Activated naive CD4-positive, alpha-beta T cell treated with anti-CD3 and anti-CD28 coated beads, Interleukin-2, amount 50 U/mL, for 24 hours (primary cell): Measurements from ENCODE around the gene TIMP4.

Source experiments
- H3K27ac Mint-ChIP-seq: one replicate; pipeline ENCODE4 v1.8.0; 2021; ENCODE audit warnings: mild to moderate bottlenecking, mixed read lengths
- H3K27me3 Mint-ChIP-seq: one replicate; pipeline ENCODE4 v1.8.0; 2021; ENCODE audit warnings: mixed read lengths
- H3K36me3 Mint-ChIP-seq: one replicate; pipeline ENCODE4 v1.8.0; 2021; ENCODE audit warnings: mixed read lengths
- H3K4me1 Mint-ChIP-seq: one replicate; pipeline ENCODE4 v1.8.0; 2021; ENCODE audit warnings: mixed read lengths
- H3K4me3 Mint-ChIP-seq: one replicate; pipeline ENCODE4 v1.8.0; 2021; ENCODE audit warnings: mild to moderate bottlenecking, mixed read lengths
- H3K9me3 Mint-ChIP-seq: one replicate; pipeline ENCODE4 v1.8.0; 2021; ENCODE audit warnings: mixed read lengths

TIMP4 gene

DNA sequence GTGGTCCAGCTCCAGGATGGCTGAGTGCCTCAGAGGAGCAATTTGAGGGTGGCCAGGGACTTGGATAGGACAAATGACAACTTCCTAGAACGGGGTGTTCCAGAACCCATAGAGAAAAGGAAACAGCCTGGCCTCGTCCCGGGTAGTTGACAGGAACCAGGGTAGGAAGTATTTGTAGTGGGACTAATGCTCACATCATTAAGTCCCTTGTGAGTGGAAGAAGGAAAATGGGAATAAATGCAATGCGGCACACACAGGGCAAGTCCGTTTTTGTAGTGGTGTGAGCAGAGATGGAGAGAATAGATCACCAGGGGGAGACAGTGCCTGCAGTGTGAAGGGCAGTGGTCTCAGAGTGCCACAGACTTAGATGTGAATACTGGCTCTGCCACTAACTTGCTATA is 19.6 kb downstream of the TIMP4 start:
- no peak overlapping the region for H3K27ac Mint-ChIP-seq

DNA sequence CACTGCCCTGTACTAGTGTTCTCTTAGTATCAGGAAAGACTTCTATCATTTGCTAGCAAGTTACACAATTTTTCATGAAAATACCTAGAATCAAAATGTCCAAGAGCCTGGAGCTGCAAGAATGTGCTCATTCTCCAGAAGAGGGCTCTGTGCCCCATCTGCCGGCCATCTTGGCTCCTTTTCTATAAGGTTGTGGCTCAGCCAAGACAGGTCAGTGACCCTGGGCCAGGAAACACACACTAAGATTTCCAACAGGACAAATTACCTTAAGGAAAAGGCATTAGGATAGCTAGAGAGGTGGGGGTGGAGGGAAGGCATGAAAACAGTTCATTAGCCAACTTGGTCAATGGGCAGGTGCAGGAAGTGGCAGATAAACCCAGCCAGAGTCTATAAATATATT is 20.7 kb downstream of the TIMP4 start:
- no peak overlapping the region for H3K4me3 Mint-ChIP-seq
- no peaks in the 10 kb centered on the region for H3K36me3 Mint-ChIP-seq
- peaks cover 4% of the 10 kb centered on the region for H3K27me3 Mint-ChIP-seq
- H3K4me1 Mint-ChIP-seq: no peaks in the 10 kb centered on the region
- no peaks in the 10 kb centered on the region for H3K9me3 Mint-ChIP-seq
- no peak overlapping the region for H3K27ac Mint-ChIP-seq

More for the DNA sequence above, 19.6 kb downstream of the TIMP4 start:
- Mint-ChIP-seq H3K9me3 (no peaks in the 10 kb centered on the region), H3K36me3 (no peaks in the 10 kb centered on the region), H3K4me3 (no peak overlapping the region), H3K4me1 (no peaks in the 10 kb centered on the region), H3K27me3 (peaks cover 4% of the 10 kb centered on the region)

DNA sequence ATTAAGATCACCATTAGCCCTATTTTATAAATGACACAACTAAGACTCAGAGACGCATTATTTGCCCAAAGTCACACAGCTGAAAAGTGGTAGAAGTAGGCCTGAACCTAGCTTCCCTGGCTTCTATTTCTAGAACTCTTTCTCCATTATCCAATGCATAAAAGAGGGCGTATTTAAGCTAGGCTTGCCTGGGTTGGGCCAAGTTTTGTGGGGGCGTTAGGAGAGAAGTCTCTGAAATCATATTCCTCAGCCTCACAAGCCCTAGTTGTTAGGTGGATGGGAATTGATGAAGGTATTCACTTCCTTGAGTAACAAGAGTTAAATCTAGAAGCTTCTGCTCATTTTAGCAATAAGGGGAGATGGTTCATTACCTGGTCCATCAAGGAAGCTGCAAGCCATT is 22.3 kb downstream of the TIMP4 start:
- H3K4me1 Mint-ChIP-seq: no peaks in the 10 kb centered on the region
- H3K9me3 Mint-ChIP-seq: no peaks in the 10 kb centered on the region
- H3K27me3 Mint-ChIP-seq: peaks cover 8% of the 10 kb centered on the region
- H3K36me3 Mint-ChIP-seq: no peaks in the 10 kb centered on the region
- no peak overlapping the region for H3K4me3 Mint-ChIP-seq
- no peak overlapping the region for H3K27ac Mint-ChIP-seq

DNA sequence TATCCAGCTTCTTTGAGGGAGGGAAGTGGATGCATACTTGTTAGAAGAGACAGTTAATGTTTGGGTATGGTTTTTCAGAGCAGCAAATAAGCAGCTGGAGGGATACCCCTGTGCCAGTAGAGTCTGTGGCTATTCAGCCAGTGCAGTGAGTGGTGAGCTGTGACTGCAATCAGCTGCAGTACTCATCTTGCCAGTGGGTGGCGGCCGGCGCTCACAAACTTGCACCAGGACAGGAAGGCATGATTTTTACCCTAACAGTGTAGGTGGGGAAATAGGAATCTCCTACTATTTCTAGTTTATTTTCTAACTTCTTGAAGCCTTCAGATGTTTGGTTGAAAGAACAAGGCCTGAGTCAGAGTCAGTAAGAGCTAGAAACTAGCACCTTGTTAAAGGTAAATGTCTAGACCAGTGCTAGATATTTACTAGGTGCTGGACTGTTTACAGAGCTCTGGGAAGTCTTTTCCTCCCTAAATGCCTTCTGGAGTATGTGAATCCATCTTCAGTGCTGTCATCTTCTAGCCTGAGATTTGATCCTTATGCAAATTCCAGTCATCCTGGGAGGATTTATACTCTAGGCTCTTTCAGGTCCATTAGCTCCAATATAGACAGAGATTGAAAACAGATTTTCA is 23.6 kb downstream of the TIMP4 start:
- Mint-ChIP-seq H3K36me3 (no peaks in the 10 kb centered on the region), H3K27me3 (peaks cover 11% of the 10 kb centered on the region), H3K4me3 (no peak overlapping the region), H3K4me1 (no peaks in the 10 kb centered on the region), H3K9me3 (no peaks in the 10 kb centered on the region), H3K27ac (no peak overlapping the region)

DNA sequence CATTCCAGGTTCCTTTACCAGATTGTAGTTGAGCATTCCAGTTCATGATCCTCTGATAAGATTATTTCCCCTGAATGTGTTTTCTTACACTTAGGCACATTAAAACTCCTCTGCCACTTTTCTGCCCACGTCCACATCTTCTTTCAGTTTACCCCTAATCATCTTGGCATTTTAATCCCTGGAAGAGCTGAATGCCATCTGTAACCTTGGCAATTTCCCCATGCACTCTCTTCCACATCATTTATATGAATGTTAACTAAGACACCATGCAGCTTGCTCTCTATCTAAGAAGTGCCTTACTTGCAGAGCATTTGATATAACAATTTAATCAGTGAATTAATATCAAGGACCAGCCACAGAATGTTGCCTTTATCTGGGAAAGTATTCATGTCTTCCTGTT is 25.8 kb downstream of the TIMP4 start:
- Mint-ChIP-seq H3K27me3 (peaks cover 18% of the 10 kb centered on the region), H3K9me3 (no peaks in the 10 kb centered on the region), H3K27ac (no peak overlapping the region)

DNA sequence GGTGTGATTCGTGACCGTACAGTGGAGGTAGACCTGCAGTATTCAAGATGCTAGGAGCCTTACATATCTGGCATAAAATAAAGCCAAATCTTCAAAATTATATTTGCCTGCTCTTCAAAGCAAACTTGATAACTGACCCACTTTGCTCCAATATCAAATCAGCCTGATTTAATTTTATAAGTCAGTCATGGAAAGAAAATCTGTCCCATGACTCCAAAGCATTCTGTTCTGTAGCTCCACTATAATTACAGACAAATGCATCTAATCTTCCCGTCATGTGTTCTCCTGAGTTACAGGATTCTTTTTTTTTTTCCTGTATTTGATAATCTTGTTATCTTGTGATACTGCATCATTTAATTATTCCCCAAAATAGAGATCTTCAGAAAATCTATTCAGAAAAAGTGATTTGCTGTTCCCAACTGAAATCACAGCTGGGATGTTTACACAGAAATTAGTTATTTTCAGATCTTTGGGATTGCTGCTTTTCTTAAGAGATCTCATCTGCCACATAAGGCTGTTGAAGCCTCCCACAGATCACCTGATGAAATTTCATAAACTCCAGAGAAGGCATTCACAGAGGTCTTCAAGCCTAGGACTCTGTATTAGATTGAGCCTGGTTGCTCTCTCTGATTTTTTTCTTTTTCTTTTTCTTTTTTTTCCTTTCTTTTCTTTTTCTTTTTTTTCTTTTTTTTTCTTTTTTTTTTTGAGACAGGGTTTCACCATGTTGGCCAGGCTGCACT is 27.2 kb downstream of the TIMP4 start:
- Mint-ChIP-seq H3K4me1 (no peaks in the 10 kb centered on the region), H3K4me3 (no peak overlapping the region), H3K27ac (no peak overlapping the region), H3K9me3 (no peaks in the 10 kb centered on the region), H3K36me3 (no peaks in the 10 kb centered on the region), H3K27me3 (peaks cover 18% of the 10 kb centered on the region)

More for the DNA sequence above, 25.8 kb downstream of the TIMP4 start:
- H3K4me1 Mint-ChIP-seq: no peaks in the 10 kb centered on the region
- no peaks in the 10 kb centered on the region for H3K36me3 Mint-ChIP-seq
- no peak overlapping the region for H3K4me3 Mint-ChIP-seq

DNA sequence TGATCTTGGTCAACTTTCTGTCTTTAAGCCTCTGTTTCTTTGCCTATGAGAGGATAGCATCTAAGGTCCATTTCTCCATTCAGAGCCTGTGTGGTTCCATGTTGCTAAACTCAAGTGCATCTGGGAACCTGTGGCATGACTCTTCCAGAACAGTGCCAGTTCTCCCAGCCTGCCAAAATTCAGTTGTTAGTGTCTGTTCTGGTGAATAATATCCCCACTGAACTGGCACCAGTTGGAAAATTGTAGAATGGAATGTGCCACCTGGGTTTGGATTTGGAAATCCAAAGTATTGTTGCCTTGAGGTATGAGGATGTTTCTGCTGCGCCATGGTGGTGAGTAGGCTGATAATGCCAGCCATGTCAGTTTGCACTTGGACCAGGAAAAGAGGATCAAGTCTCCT is 31.3 kb downstream of the TIMP4 start:
- Mint-ChIP-seq H3K4me3 (no peak overlapping the region), H3K4me1 (no peaks in the 10 kb centered on the region), H3K36me3 (no peaks in the 10 kb centered on the region), H3K27ac (no peak overlapping the region), H3K9me3 (no peaks in the 10 kb centered on the region), H3K27me3 (peaks cover 28% of the 10 kb centered on the region)

DNA sequence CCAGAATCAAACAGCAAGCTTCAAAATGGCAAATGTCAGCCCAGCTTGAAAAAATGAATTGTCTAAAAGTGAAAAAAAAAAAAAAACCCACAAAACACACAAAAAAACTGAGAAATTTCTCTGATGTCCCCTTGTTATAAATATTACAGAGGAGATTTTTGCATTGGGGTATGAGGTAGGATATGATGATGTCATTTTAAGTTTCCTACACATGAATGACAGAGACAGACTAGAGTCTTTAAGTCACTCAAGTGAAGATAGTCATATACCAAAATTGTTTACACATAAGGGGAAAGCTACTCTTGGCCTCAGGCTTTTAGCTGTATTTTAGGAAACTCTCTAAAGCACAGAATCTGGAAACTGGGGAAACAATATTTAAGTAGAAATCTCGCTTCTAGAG is 32.9 kb downstream of the TIMP4 start:
- no peak overlapping the region for H3K27ac Mint-ChIP-seq
- no peaks in the 10 kb centered on the region for H3K36me3 Mint-ChIP-seq
- H3K4me3 Mint-ChIP-seq: no peak overlapping the region
- peaks cover 27% of the 10 kb centered on the region for H3K27me3 Mint-ChIP-seq
- H3K4me1 Mint-ChIP-seq: no peaks in the 10 kb centered on the region
- no peaks in the 10 kb centered on the region for H3K9me3 Mint-ChIP-seq

DNA sequence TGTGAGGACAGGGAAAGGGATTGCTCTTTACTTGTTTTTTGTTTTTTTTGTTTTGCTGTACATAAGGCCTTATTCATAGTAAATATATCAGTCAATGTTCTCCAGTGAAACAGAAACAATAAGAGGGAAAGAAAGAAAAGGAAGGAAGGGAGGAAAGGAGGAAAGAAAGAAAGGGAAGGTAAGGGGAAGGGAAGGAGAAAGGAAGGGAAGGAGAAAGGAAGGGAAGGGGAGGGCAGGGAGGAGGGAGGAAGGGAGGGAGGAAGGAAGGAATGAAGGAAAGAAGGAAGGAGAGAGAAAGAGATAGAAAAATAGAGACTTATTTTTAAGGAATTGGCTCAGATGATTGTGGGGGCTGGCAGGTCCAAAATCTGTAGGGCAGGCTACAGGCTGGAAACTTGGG is 37.2 kb downstream of the TIMP4 start:
- Mint-ChIP-seq H3K4me3 (no peak overlapping the region), H3K27me3 (peaks cover 16% of the 10 kb centered on the region), H3K27ac (no peak overlapping the region), H3K36me3 (no peaks in the 10 kb centered on the region), H3K4me1 (no peaks in the 10 kb centered on the region), H3K9me3 (no peaks in the 10 kb centered on the region)

DNA sequence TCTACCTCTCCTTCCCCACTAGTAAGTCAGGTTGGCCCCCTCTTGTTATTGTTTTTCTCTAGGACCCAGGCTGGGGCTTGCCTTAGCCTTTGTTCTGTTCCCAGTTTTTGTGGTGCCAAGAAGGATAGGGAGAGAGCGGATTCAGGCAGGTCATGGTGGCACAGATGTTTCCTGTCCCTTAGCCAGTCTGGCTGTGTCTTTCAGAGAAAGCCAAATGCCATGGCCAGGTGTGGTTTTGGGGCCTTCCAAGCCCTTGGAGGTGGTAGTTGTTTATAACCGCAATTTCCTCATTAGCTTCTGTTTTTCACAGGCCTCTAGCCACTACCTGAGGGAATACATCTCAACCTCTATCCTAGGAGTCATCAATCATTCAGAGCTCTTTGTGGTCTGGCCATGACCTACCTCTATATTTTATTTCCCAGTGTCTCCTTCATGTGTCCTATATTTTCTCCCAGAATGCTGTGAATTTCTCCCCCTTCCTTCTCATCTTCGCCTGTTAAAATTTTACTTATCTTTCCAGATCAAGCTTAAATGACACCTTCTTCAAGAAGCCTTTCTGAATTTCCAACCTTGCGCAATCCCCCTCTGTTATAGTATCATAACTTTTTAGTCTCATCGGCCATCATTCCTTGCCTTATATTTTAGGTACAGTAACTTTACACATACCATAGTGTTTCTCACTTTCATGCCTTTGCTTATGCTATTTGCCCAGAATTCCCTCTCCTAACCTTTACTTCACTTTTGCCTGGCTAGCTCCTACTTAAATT is 38.2 kb downstream of the TIMP4 start:
- H3K27me3 Mint-ChIP-seq: peaks cover 16% of the 10 kb centered on the region
- H3K36me3 Mint-ChIP-seq: no peaks in the 10 kb centered on the region
- no peaks in the 10 kb centered on the region for H3K4me1 Mint-ChIP-seq
- H3K9me3 Mint-ChIP-seq: no peaks in the 10 kb centered on the region
- no peak overlapping the region for H3K4me3 Mint-ChIP-seq
- H3K27ac Mint-ChIP-seq: no peak overlapping the region

DNA sequence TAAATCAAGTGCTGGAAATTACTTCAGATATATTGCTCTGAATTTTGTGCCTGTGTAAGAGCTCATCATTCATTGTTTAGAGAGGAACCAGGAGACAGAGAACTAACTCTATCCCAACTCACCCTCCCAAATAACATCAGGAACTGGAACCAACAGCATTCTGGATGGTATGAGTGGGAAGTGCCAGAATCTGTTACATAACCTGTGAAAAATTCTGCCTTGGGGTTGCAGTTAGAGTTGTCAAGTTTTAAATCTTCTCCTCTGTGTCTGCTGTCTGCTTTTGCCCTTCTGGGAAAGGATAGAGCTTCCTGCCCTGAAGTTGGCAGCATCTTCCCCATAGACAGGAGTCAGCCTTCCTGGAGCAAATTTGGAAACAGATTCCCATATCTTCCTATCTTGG is 41.2 kb downstream of the TIMP4 start:
- Mint-ChIP-seq H3K4me1 (no peaks in the 10 kb centered on the region), H3K36me3 (no peaks in the 10 kb centered on the region), H3K27me3 (peaks cover 6% of the 10 kb centered on the region), H3K9me3 (no peaks in the 10 kb centered on the region), H3K27ac (no peak overlapping the region), H3K4me3 (no peak overlapping the region)

DNA sequence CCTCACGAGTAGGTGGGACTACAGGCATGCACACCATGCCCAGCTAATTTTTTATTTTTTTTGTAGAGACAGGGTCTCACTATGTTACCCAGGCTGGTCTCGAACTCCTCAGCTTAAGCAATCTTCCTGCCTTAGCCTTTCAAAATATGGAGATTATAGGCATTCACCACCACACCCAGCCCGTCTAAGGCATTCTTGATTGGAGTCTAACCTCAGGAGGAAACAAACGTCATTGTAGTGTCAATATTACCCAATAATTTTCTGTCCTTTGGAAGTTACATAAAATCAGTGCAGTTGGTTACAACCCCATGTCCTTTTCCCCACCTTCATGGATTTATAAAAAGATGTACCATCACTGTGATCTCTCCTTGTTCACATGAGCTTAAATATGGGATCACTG is 41.8 kb downstream of the TIMP4 start:
- Mint-ChIP-seq H3K9me3 (no peaks in the 10 kb centered on the region), H3K27me3 (peaks cover 6% of the 10 kb centered on the region), H3K27ac (no peak overlapping the region), H3K4me1 (no peaks in the 10 kb centered on the region), H3K36me3 (no peaks in the 10 kb centered on the region), H3K4me3 (no peak overlapping the region)

DNA sequence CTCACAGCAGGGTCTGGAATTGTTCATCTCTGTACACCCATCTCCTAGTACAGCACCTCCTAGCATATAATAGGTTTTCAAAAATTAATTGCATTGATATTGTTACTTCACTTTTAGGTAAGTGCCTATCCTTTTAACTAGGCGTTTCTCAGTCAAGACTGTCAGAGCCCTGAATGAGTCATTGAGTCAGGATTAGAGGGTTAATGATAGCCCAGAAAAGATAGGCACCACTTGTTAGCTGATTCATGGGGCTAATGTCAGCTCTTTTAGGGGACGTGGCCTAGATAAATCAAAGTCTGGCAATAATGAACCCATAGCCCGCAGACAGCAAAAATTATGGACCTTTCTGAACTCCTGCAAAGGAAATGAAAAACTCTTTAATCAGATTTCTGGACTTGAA is 42.9 kb downstream of the TIMP4 start:
- Mint-ChIP-seq H3K9me3 (peaks cover 4% of the 10 kb centered on the region), H3K27me3 (peaks cover 6% of the 10 kb centered on the region), H3K36me3 (no peaks in the 10 kb centered on the region), H3K27ac (no peak overlapping the region), H3K4me3 (no peak overlapping the region), H3K4me1 (no peaks in the 10 kb centered on the region)

DNA sequence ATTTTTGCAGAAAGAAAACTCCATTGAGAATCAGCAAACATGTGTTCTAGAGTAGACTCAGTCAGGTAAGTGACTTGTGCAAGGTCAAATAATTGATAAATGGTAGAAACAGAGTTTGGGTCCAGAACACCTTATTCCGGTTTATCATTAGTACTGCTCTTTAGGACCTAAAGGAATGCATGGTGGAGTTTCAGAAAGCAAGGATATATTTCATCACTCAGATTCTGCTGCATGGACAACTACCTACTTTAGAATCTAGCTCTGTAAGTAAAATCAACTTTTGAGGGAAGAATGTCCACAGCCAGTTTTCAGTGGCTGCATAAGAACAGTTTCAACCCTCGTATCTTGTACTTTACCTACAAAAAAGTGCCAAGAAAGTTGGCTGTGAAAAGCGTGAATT is 43.6 kb downstream of the TIMP4 start:
- Mint-ChIP-seq H3K36me3 (no peaks in the 10 kb centered on the region), H3K27me3 (peaks cover 9% of the 10 kb centered on the region), H3K4me1 (no peaks in the 10 kb centered on the region), H3K27ac (no peak overlapping the region), H3K9me3 (peaks cover 4% of the 10 kb centered on the region), H3K4me3 (no peak overlapping the region)

DNA sequence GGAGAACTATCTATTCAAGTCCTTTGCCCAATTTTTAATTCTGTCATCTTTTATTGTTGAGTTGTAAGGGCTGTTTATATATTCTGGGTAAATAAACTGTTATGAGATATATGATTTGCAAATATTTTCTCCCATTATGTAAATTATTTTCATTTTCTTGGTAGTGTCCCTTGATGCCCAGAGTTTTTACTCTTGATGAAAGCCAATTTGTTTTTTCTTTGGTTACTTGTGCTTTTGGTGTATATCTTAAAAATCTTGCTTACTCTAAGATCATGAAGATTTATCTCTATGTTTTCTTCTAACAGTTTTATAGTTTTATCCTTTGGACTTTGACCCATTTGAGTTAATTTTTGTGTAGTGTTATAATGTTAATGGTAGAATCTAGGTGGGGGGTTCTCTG is 44.5 kb downstream of the TIMP4 start:
- Mint-ChIP-seq H3K27me3 (peaks cover 9% of the 10 kb centered on the region), H3K9me3 (peaks cover 4% of the 10 kb centered on the region), H3K4me3 (no peak overlapping the region), H3K27ac (no peak overlapping the region), H3K4me1 (no peaks in the 10 kb centered on the region), H3K36me3 (no peaks in the 10 kb centered on the region)

DNA sequence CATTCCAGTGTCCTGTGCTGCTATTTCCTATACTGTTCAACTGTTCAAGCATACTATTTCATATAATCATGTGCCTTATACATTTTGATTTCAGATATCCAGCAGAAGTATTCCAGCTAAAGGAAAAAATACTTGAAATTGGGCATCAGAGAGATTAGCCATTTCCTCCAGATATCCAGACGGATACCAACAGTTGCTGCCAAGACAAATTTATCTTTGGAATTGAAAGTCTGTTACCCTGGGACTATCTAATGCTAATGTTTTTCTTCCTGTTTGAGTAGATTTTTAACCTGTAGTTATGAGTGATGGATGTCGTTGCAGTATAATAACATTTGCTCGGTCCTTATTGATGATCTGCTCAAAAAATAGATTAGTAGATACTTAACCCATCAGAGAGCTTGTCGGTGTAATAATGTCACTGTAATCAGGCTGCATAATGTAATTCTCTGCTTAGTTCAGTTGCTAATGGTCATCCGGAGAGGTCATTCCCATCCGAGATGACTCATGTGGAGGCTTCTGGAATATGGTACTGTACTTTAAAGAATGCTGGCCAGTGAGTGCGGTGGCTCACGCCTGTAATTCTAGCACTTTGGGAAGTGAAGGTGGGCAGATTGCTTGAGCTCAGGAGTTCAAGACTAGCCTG is 51.5 kb downstream of the TIMP4 start:
- H3K27me3 Mint-ChIP-seq: peaks cover 3% of the 10 kb centered on the region
- H3K27ac Mint-ChIP-seq: no peak overlapping the region

More for the DNA sequence above, 51.5 kb downstream of the TIMP4 start:
- no peak overlapping the region for H3K4me3 Mint-ChIP-seq
- H3K36me3 Mint-ChIP-seq: no peaks in the 10 kb centered on the region
- H3K9me3 Mint-ChIP-seq: peaks cover 4% of the 10 kb centered on the region
- H3K4me1 Mint-ChIP-seq: no peaks in the 10 kb centered on the region
